GM12865 (cell line): ENCODE measurements around the gene ZSCAN22.

Source experiments
- DNase-seq: peaks from one replicate; pipeline ENCODE4 v3.0.0; 2010; ENCODE audit warnings: low read depth
- H3K4me3 ChIP-seq: 2 replicates; pipeline ENCODE4 v1.5.1; 2011; ENCODE audit warnings: mild to moderate bottlenecking, low read depth, low read length, control low read depth
- TF ChIP-seq, protein P1 (sequence below): IDR thresholded peaks from 2 replicates; pipeline ENCODE4 v1.5.1; 2011; ENCODE audit warnings: low read length, control low read depth, low read depth, inconsistent platforms; ENCODE audit not compliant: insufficient read depth; ENCODE audit errors: missing control alignments

ZSCAN22 gene

DNA sequence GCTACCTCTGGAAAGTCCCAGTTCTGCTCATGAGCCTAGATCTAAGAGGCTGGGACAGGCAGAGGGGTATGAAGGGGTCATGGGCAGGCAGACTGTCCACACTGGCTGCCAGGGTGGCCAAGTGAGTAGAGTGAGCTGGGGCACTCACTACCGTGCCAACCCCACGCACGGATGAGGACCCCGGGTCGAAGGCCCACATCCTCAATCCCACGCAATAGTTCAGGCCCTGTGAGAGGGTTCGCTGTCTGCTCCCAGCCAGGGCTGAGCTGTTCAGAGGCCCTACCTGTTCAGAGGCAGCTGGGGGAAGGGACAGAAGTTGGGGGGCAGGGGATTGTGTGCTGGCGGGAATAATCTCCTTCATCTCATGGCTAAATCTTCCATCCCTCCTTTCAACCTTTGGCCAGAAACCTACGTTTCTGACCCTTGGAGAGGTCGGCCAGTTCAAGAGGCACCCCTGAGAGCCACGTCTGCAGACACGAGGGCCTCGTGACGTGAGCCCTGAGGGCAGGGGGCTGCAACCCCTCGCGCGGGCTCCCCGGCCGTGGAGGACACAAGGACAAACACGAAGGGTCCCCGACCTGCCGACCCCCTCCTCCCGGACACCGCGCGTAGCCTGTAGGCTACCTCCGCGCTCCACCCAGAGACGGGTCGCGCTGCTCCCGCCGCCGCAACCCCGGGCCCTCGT is 59.2 kb downstream of the ZSCAN22 start:
- peak overlapping the region; percentile 88 for H3K4me3 ChIP-seq
- TF ChIP-seq, protein P1, sequence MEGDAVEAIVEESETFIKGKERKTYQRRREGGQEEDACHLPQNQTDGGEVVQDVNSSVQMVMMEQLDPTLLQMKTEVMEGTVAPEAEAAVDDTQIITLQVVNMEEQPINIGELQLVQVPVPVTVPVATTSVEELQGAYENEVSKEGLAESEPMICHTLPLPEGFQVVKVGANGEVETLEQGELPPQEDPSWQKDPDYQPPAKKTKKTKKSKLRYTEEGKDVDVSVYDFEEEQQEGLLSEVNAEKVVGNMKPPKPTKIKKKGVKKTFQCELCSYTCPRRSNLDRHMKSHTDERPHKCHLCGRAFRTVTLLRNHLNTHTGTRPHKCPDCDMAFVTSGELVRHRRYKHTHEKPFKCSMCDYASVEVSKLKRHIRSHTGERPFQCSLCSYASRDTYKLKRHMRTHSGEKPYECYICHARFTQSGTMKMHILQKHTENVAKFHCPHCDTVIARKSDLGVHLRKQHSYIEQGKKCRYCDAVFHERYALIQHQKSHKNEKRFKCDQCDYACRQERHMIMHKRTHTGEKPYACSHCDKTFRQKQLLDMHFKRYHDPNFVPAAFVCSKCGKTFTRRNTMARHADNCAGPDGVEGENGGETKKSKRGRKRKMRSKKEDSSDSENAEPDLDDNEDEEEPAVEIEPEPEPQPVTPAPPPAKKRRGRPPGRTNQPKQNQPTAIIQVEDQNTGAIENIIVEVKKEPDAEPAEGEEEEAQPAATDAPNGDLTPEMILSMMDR: no peak
- peak; percentile 68 for DNase-seq

DNA sequence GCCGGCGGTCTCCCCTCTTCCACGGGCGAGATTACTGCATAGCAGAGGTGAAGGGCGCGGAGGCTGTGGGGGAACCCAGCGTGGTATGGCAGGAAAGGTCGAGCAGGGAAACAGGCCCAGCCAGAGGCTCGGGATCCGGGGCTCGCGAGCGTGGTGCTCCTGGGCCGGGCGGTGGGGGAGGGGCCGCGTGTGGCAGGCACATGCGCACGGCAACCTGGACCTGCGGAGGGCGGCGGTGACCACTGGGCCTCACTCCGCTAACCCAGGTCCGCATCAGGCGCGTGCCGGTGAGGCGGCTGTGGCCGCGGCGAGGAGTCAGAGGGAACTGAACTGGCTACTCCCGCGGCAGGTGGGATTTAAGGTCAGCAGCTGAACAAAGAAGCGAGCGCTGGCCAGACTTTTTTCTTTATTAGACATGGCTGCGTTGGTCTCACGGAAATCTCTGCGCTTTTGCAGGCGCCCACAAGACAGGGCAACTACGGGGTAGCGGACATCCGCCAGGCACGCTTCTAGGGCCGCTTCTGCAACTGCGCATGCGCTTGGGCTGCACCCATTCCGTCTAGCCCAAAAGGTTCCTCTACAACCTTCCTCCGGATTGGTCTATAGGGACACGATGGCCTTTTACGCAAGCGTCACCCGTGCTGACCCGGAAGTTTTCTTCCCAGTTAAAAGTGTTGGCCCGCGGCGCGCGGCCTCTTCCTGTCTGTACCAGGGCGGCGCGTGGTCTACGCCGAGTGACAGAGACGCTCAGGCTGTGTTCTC is 60.0 kb downstream of the ZSCAN22 start, which contains the start of gene RPS5:
Gene RPS5 (plus strand): TSS at position 694 of the 762 bp plus-strand sequence. CDS start 869 bp downstream, outside the sequence.
- TF ChIP-seq, protein P1: no peak
- peak within 1 kb of the TSS; percentile 88 for H3K4me3 ChIP-seq
- DNase-seq: peak; percentile 99

DNA sequence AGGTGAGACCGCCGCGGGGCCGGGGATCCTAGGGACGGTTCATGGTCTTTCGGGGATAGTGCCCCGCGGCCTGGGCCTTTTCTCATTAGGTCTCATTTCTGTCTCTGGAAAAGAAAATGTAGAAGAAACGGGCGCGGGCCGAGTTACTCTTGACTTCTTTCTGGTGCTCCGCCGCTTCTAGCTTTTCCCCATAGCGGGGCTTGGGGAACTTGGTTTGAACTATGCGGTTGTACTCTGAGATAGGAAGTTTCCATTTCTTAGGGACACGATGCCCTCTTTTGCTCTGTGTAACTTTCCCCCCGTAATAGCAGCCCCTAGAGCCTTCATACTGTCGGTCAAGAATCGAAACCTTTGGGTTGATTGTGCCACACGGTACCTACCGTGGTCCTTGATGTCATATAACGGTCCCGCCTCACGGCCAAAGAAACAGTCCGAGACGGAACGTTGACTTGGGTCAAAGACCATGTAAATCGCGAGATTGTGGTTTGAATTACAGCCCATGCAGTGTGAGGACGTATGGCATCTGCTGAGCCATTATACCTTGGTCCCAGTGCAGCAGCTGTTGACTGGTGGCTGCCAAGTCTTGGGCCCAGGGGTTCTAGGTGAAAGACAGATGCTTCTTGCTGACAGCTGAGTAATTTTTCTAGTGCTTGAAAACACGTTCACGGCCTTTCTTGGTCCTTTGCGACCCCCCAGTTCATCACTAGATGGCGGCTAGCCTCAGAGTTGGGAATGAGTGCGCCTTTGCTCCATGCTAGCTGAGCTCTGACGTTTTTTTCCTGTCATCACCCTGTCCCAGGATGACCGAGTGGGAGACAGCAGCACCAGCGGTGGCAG is 60.8 kb downstream of the ZSCAN22 start:
- peak overlapping the region; percentile 88 for H3K4me3 ChIP-seq
- no peak for DNase-seq
- TF ChIP-seq, protein P1: no peak

DNA sequence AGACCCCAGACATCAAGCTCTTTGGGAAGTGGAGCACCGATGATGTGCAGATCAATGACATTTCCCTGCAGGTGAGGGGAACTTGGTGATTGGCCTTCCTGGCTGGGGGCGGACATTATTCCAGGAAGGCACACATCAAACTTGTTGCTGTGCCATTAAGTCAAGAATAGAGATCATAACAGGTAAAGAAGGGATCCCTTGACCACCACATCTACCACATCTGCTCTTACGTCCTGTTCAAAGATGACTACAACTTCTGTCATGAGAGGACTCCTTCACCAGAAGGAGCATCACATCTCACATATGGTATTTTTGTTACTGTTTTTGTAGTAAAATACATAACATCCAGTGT is 61.4 kb downstream of the ZSCAN22 start:
- DNase-seq: no peak

More for the DNA sequence above, 61.4 kb downstream of the ZSCAN22 start:
- TF ChIP-seq, protein P1: no peak
- H3K4me3 ChIP-seq: peak overlapping the region; percentile 88
